Esophagus muscularis mucosa (tissue), 3 donors: ENCODE results near the gene IRGQ.
A peak's percentile ranks its signal among the peaks of the same experiment; 100 is the strongest.

ENCODE experiments used
- POLR2A ChIP-seq: fragments of 450-650 bp; IDR thresholded peaks from one replicate; pipeline ENCODE4 v1.6.1; 2017; ENCODE audit warnings: antibody characterized with exemption, moderate library complexity, mild to moderate bottlenecking, low read depth
- POLR2AphosphoS5 ChIP-seq, 2 donors: sonication (generic); formaldehyde crosslinking; IDR thresholded peaks; one replicate each; pipeline ENCODE4 v1.6.1; 2017; ENCODE audit warnings: antibody characterized with exemption in 2 of 2
- TF ChIP-seq, protein P1 (sequence below), 3 experiments: fragments of 200-600 bp in 2 of 3; fragments of 450-650 bp in 1 of 3; sonication (generic) in 2 of 3; IDR thresholded peaks; one replicate each; pipeline ENCODE4 v1.5.1; 2017 to 2019; ENCODE audit warnings: antibody characterized with exemption in 3 of 3, mild to moderate bottlenecking in 2 of 3, moderate library complexity in 1 of 3

DNA sequence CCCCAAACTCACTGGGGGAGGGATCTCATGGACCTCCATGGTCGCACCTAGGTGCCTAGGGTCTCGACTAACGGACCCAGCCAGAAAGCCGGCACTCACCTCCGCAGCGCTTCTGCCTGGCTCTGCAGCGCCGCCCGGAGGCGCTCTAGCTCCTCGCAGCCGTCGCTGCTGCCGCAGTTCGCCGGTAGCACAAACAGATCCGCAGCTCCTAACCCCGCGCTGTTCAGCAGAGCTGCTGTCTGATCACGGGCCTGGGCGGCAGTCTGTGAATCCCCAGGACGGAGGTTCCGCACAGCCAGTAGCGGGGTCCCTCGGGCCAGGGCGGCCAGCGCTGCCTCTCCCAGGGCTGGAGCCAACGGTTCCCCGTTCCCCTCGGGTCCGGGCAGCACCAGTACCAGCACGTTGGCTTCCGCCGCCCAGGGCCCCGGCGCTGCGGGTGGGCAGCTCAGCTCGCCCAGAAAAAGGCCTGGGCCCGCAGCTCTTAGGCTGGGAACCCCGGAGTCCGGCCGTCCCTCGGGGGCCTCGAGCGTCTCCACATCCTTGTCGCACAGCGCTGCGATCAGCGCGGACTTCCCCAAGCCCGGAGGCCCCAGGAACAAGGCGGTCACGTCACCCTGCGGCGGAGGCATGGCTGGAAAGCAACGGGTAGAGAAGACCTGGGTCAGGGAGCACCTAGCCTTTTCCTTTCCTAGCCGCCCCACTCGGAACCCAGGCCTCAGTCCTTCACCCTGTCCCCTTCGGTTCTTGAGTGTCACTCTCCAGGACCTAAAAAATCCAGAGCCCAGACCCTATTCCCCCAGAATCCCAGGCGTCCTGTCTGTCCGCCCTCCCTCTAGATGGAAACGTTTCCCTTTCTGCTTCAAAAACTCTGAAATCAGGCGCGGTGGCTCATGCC lies 977 bp downstream of the IRGQ start:
- no peak for TF ChIP-seq POLR2AphosphoS5 (IDR thresholded peaks at IDR 0.05)
- TF ChIP-seq, protein P1, sequence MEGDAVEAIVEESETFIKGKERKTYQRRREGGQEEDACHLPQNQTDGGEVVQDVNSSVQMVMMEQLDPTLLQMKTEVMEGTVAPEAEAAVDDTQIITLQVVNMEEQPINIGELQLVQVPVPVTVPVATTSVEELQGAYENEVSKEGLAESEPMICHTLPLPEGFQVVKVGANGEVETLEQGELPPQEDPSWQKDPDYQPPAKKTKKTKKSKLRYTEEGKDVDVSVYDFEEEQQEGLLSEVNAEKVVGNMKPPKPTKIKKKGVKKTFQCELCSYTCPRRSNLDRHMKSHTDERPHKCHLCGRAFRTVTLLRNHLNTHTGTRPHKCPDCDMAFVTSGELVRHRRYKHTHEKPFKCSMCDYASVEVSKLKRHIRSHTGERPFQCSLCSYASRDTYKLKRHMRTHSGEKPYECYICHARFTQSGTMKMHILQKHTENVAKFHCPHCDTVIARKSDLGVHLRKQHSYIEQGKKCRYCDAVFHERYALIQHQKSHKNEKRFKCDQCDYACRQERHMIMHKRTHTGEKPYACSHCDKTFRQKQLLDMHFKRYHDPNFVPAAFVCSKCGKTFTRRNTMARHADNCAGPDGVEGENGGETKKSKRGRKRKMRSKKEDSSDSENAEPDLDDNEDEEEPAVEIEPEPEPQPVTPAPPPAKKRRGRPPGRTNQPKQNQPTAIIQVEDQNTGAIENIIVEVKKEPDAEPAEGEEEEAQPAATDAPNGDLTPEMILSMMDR (IDR thresholded peaks at IDR 0.05): peak; percentile 49 to 64 (median 50)
- TF ChIP-seq POLR2A: no peak
